K562 (cell line): ENCODE results near the gene DLST. TPM values are rescaled to one million over a fixed set of nuclear protein-coding genes. Genes with fewer than 3 reads are reported as not detected.

Source experiments
- ATAC-seq: fragments of 200-7000 bp; cut with Tn5 transposase; 3 replicates; pipeline ENCODE4 v1.9.1; 2020; ENCODE audit warnings: moderate library complexity
- BruUV-seq: library from RNA; stranded (reverse); fragments of 400-500 nt; replicated peaks from 2 replicates; lab custom pipeline; 2021; lab: Mats Ljungman, UMichigan
- CTCF ChIA-PET: fragments of 300-600 bp; formaldehyde crosslinking; extraction: SDS; loops from one replicate; lab custom pipeline; 2021; ENCODE audit warnings: low intra/inter-chr PET ratio; lab: Yijun Ruan, JAX
- POLR2A ChIA-PET: fragments of 300-600, 350-650 bp; sonication (Branson Sonifier 250); formaldehyde crosslinking; extraction: SDS; loops from one replicate; lab custom pipeline; 2021; ENCODE audit warnings: antibody characterized with exemption, inconsistent platforms; lab: Yijun Ruan, JAX
- DNase-seq, 4 experiments: peaks; one replicate each; pipeline versions ENCODE4 v3.0.0 to v3.0.0-alpha.2; 2011 to 2018; ENCODE audit warnings: low spot score in 3 of 4, mixed read lengths in 3 of 4; ENCODE audit errors: extremely low read depth in 1 of 4
- FAIRE-seq: peaks from 2 replicates; lab custom pipeline; 2011; peaks lifted over from hg19 to GRCh38; lab: Jason Lieb, UNC
- H2AFZ ChIP-seq: 2 replicates; pipeline ENCODE4 v1.6.0; 2011; ENCODE audit warnings: low read depth, low read length, control low read depth, inconsistent platforms
- H3K27ac ChIP-seq: fragments of 200-600 bp; 3 replicates; pipeline ENCODE4 v1.8.0; 2011; ENCODE audit warnings: low read depth, mild to moderate bottlenecking, control low read depth, inconsistent platforms, low read length, moderate library complexity, mixed read lengths; ENCODE audit errors: extremely low read depth
- H3K27me3 ChIP-seq, 2 experiments: fragments of 300-600 bp in 1 of 2; 2 replicates in 1 of 2; 3 replicates in 1 of 2; pipeline versions ENCODE4 v1.6.0 to v1.8.0; 2011; ENCODE audit warnings: inconsistent platforms in 2 of 2, low read length in 2 of 2, mild to moderate bottlenecking in 1 of 2, mixed read lengths in 1 of 2, moderate library complexity in 1 of 2; ENCODE audit not compliant: control insufficient read depth in 2 of 2, insufficient read depth in 2 of 2
- H3K36me3 ChIP-seq: fragments of 300-600 bp; 3 replicates; pipeline ENCODE4 v1.8.0; 2011; ENCODE audit warnings: mild to moderate bottlenecking, low read length, inconsistent platforms; ENCODE audit not compliant: control insufficient read depth, insufficient read depth
- H3K4me1 ChIP-seq, 2 experiments: fragments of 200-600 bp in 1 of 2; replicated peaks in 1 of 2; 2 replicates in 1 of 2; 3 replicates in 1 of 2; pipeline versions ENCODE4 v1.5.1 to v1.8.0; 2011; ENCODE audit warnings: inconsistent platforms in 2 of 2, low read length in 2 of 2, mild to moderate bottlenecking in 1 of 2, mixed read lengths in 1 of 2, moderate library complexity in 1 of 2; ENCODE audit not compliant: control insufficient read depth in 2 of 2, insufficient read depth in 2 of 2
- H3K4me2 ChIP-seq: 2 replicates; pipeline ENCODE4 v1.6.1; 2011; ENCODE audit warnings: low read length, control low read depth, inconsistent platforms, mixed read lengths; ENCODE audit not compliant: insufficient read depth
- H3K4me3 ChIP-seq: fragments of 200-600 bp; sonication (generic), shearing (Covaris generic); 2 replicates; pipeline ENCODE4 v1.5.1; 2016; ENCODE audit warnings: control low read depth, inconsistent platforms
- H3K79me2 ChIP-seq: fragments of 200-600 bp; 3 replicates; pipeline ENCODE4 v1.8.0; 2011; ENCODE audit warnings: low read length, inconsistent platforms; ENCODE audit not compliant: control insufficient read depth, insufficient read depth
- H3K9ac ChIP-seq, 2 experiments: 2 replicates each; pipeline versions ENCODE4 v1.6.0 to v1.6.1; 2011; ENCODE audit warnings: low read depth in 2 of 2, low read length in 2 of 2, control low read depth in 1 of 2, inconsistent platforms in 1 of 2, mild to moderate bottlenecking in 1 of 2, mixed read lengths in 1 of 2; ENCODE audit not compliant: insufficient read depth in 1 of 2
- H3K9me1 ChIP-seq: one replicate; pipeline ENCODE4 v1.6.0; 2011; ENCODE audit warnings: inconsistent platforms, mild to moderate bottlenecking, low read length, moderate library complexity; ENCODE audit not compliant: control insufficient read depth, insufficient read depth
- H3K9me3 ChIP-seq: replicated peaks from 2 replicates; pipeline ENCODE4 v1.5.1; 2011; ENCODE audit warnings: low read depth, low read length, inconsistent platforms; ENCODE audit not compliant: control insufficient read depth, insufficient read depth
- H4K20me1 ChIP-seq: replicated peaks from 2 replicates; pipeline ENCODE4 v1.6.1; 2011; ENCODE audit warnings: low read length, inconsistent platforms, mixed read lengths; ENCODE audit not compliant: control insufficient read depth, insufficient read depth
- CUX1 ChIP-seq: fragments of 200-800 bp; sonication (Bioruptor generic); IDR thresholded peaks from 2 replicates; pipeline ENCODE4 v1.6.1; 2016; ENCODE audit warnings: missing genetic modification characterization, missing compliant biosample characterization
- ELK3 ChIP-seq: fragments of 450-650 bp; formaldehyde crosslinking; IDR thresholded peaks from 2 replicates; pipeline ENCODE4 v1.4.0; 2020; ENCODE audit warnings: mild to moderate bottlenecking
- ZBTB34 ChIP-seq: fragments of 250-450 bp; sonication (Bioruptor Pico); IDR thresholded peaks from 2 replicates; pipeline ENCODE4 v1.8.0; 2021; ENCODE audit warnings: mild to moderate bottlenecking, moderate library complexity
- ZNF316 ChIP-seq: fragments of 450-650 bp; IDR thresholded peaks from 2 replicates; pipeline ENCODE4 v1.6.1; 2016
- ZNF561 ChIP-seq: fragments of 450-650 bp; formaldehyde crosslinking; conservative IDR thresholded peaks from 2 replicates; pipeline ENCODE4 v1.4.0; 2020; ENCODE audit warnings: mild to moderate bottlenecking, moderate library complexity
- in situ Hi-C: fragments of 300-500 bp; cut with MboI; formaldehyde crosslinking; loops from 4 replicates; pipeline ENCODE4 v1.15.0; 2018; ENCODE audit warnings: inconsistent platforms, mixed read lengths
- intact Hi-C: fragments of 100-400 bp; cut with micrococcal nuclease; formaldehyde crosslinking; loops from 2 replicates; pipeline ENCODE4 v1.14.2; 2022
- polyA plus RNA-seq, 8 experiments: library from polyadenylated mRNA; depleted of rRNA in 4 of 8; stranded (reverse) in 5 of 8; unstranded in 3 of 8; fragments of >200 nt; fragmentation: Nextera tagmentation in 2 of 8; fragmentation: Illumina TruSeq in 1 of 8; extraction: Ambion mirVana in 2 of 8; extraction: Trizol in 1 of 8; gene quantifications; 2 replicates each; pipeline versions ENCODE4 v1.2.1 to v1.2.3, GENCODE V29; 2011 to 2014; ENCODE audit warnings: inconsistent platforms in 1 of 8, missing spikeins in 1 of 8
- total RNA-seq, 7 experiments: library from RNA; depleted of rRNA in 6 of 7; stranded (reverse); fragments of >200 nt in 6 of 7; fragmentation: Illumina TruSeq in 2 of 7; extraction: Trizol in 2 of 7; gene quantifications; 2 replicates each; pipeline versions ENCODE4 v1.2.1 to v1.2.3, GENCODE V29; 2011 to 2021; ENCODE audit warnings: low replicate concordance in 1 of 7

The DLST gene
- total and polyA plus RNA-seq, 9 of the 15 experiments (the other 6 are each of a cell fraction or from before 2014, with no cell fraction given) = 3.0 to 73.7 (median 45.4) TPM

- CTCF ChIA-PET = no interaction called here
- no peak overlapping the region for H3K4me2 ChIP-seq
- H2AFZ ChIP-seq = no peak overlapping the region
- no peak for FAIRE-seq
- in situ Hi-C loops = no loop called here
- H3K9ac ChIP-seq = no peak overlapping the region
- intact Hi-C loops = no loop called here
- peaks cover 10% of the 10 kb centered on the region; the same call in 1 of the 3 replicates for H3K36me3 ChIP-seq
- H3K4me1 ChIP-seq = peaks cover 0 to 7% of the 10 kb centered on the region in 2 experiments; a peak in 2 of 5 replicates
- POLR2A ChIA-PET = no interaction called here
- no peaks in the 10 kb centered on the region for H4K20me1 ChIP-seq
- DNase-seq = no peak
- no peaks in the 10 kb centered on the region for H3K79me2 ChIP-seq
- H3K27me3 ChIP-seq = no peaks in the 10 kb centered on the region
- H3K9me3 ChIP-seq = no peaks in the 10 kb centered on the region
- TF ChIP-seq CUX1 (CRISPR knock-in tag) = no peak
- TF ChIP-seq ZNF316 = no peak
- no peak for TF ChIP-seq ELK3 (CRISPR knock-in tag)
- TF ChIP-seq ZNF561 = no peak
- no peak for TF ChIP-seq ZBTB34 (CRISPR knock-in tag)
- TF ChIP-seq, all 486 proteins: peak for 0
- BruUV-seq = no TSS peak
- ATAC-seq = no peak
- no peak overlapping the region for H3K4me3 ChIP-seq
- no peak overlapping the region for H3K27ac ChIP-seq
- H3K9me1 ChIP-seq = no peaks in the 10 kb centered on the region
Measured at GRCh38 chr14:74843653-74844052, 38.1 kb upstream of the DLST start.
